Esophagus squamous epithelium (tissue), 5 donors: ENCODE measurements around the gene NOX3. TPM values are rescaled to one million over a fixed set of nuclear protein-coding genes. Genes with fewer than 3 reads are reported as not detected.

Source experiments
- DNase-seq: peaks from one replicate; lab custom pipeline; 2025; lab: John Stamatoyannopoulos, UW
- H3K27ac ChIP-seq, 4 donors: fragments of 200-600 bp; sonication (generic); one replicate each; pipeline ENCODE4 v1.5.1; 2016 to 2019; ENCODE audit warnings: mild to moderate bottlenecking in 1 of 4
- H3K27me3 ChIP-seq, 4 donors: fragments of 200-600 bp; sonication (generic); 1 replicate in 3 of 4; 2 replicates in 1 of 4; pipeline versions ENCODE4 v1.5.1 to v1.6.0; 2017 to 2021; ENCODE audit warnings: antibody characterized with exemption in 1 of 4
- H3K36me3 ChIP-seq, 3 donors: fragments of 200-600 bp; sonication (generic); one replicate each; pipeline ENCODE4 v1.5.1; 2016 to 2019
- H3K4me1 ChIP-seq, 3 donors: fragments of 200-600 bp; sonication (generic); one replicate each; pipeline ENCODE4 v1.5.1; 2017 to 2019
- H3K4me3 ChIP-seq, 4 donors: fragments of 200-600 bp; sonication (generic); 1 replicate in 3 of 4; 2 replicates in 1 of 4; pipeline ENCODE4 v1.5.1; 2016 to 2019; ENCODE audit warnings: mild to moderate bottlenecking in 2 of 4, moderate library complexity in 1 of 4
- H3K9me3 ChIP-seq, 3 donors: fragments of 200-600 bp; sonication (generic); one replicate each; pipeline ENCODE4 v1.5.1; 2016 to 2019
- CTCF ChIP-seq, 6 experiments: fragments of 450-650 bp in 4 of 6; fragments of 200-600 bp in 2 of 6; sonication (generic) in 2 of 6; IDR thresholded peaks; one replicate each; pipeline ENCODE4 v1.5.1; 2016 to 2019; ENCODE audit warnings: antibody characterized with exemption in 6 of 6, mild to moderate bottlenecking in 4 of 6, moderate library complexity in 4 of 6
- POLR2A ChIP-seq, 4 donors: fragments of 450-650 bp; IDR thresholded peaks; one replicate each; pipeline ENCODE4 v1.6.1; 2017; ENCODE audit warnings: antibody characterized with exemption in 4 of 4, mild to moderate bottlenecking in 4 of 4, moderate library complexity in 3 of 4
- WGBS, 2 donors: methylation state at CpG; one replicate each; pipeline ENCODE4 v1.1.5; 2018; 5-methylcytosine and 5-hydroxymethylcytosine counted together
- intact Hi-C: fragments of 100-400 bp; cut with DNase I; formaldehyde crosslinking; loops from one replicate; pipeline ENCODE4 v1.15.0; 2022
- total RNA-seq, 4 donors: library from RNA; depleted of rRNA; stranded (reverse); fragments of >200 nt; gene quantifications; one replicate each; pipeline ENCODE4 v1.1.0, GENCODE V29; 2016
- donor health status: DM: yes; HTN: yes; CAD: no.

Gene NOX3
- total RNA-seq, 4 donors from 2014 or later: not detected

GRCh38 chr6:155406801-155407200 lies 48.8 kb downstream of the NOX3 start:
- 93 to 95% methylated on average over 1 of the region's 1 CpG for WGBS, 2 donors
- Histone ChIP-seq H3K4me1 (no peaks in the 10 kb centered on the region), H3K27me3 (no peaks in the 10 kb centered on the region), H3K36me3 (no peaks in the 10 kb centered on the region), H3K4me3 (no peak overlapping the region), H3K27ac (no peak overlapping the region), H3K9me3 (no peaks in the 10 kb centered on the region)
- intact Hi-C loops: no loop called here
- TF ChIP-seq POLR2A (IDR thresholded peaks at IDR 0.05): no peak
- no peak for TF ChIP-seq CTCF (IDR thresholded peaks at IDR 0.05)
- DNase-seq: no peak

GRCh38 chr6:155404937-155405336 lies 50.7 kb downstream of the NOX3 start:
- WGBS, 2 donors: 44 to 72% methylated on average over 3 of the region's 3 CpGs
- no peaks in the 10 kb centered on the region for H3K27me3 ChIP-seq
- H3K4me3 ChIP-seq: no peak overlapping the region
- H3K9me3 ChIP-seq: no peaks in the 10 kb centered on the region
- no peaks in the 10 kb centered on the region for H3K4me1 ChIP-seq
- TF ChIP-seq CTCF (IDR thresholded peaks at IDR 0.05): no peak
- no peak for TF ChIP-seq POLR2A (IDR thresholded peaks at IDR 0.05)
- intact Hi-C loops: no loop called here
- no peak for DNase-seq
- no peaks in the 10 kb centered on the region for H3K36me3 ChIP-seq
- no peak overlapping the region for H3K27ac ChIP-seq

GRCh38 chr6:155402656-155403304 lies 52.9 kb downstream of the NOX3 start:
- Histone ChIP-seq H3K4me1 (no peaks in the 10 kb centered on the region), H3K36me3 (no peaks in the 10 kb centered on the region), H3K27ac (no peak overlapping the region), H3K27me3 (no peaks in the 10 kb centered on the region), H3K9me3 (no peaks in the 10 kb centered on the region), H3K4me3 (no peak overlapping the region)
- intact Hi-C loops: no loop called here
- DNase-seq: no peak
- 65 to 70% methylated on average over 7 of the region's 7 CpGs for WGBS, 2 donors
- no peak for TF ChIP-seq POLR2A (IDR thresholded peaks at IDR 0.05)
- TF ChIP-seq CTCF (IDR thresholded peaks at IDR 0.05): no peak

GRCh38 chr6:155400654-155400965 lies 55.0 kb downstream of the NOX3 start:
- Histone ChIP-seq H3K9me3 (no peaks in the 10 kb centered on the region), H3K27ac (no peak overlapping the region), H3K4me1 (no peaks in the 10 kb centered on the region), H3K36me3 (no peaks in the 10 kb centered on the region), H3K4me3 (no peak overlapping the region), H3K27me3 (no peaks in the 10 kb centered on the region)
- 76 to 77% methylated on average over 2 of the region's 2 CpGs for WGBS, 2 donors
- no peak for DNase-seq
- TF ChIP-seq CTCF (IDR thresholded peaks at IDR 0.05) (no peak), POLR2A (IDR thresholded peaks at IDR 0.05) (no peak)
- intact Hi-C loops: no loop called here

- intact Hi-C loops: no loop called here
- no peaks in the 10 kb centered on the region for H3K36me3 ChIP-seq
- no peak for DNase-seq
- H3K27me3 ChIP-seq: no peaks in the 10 kb centered on the region
- WGBS, 2 donors: 79 to 89% methylated on average over 13 to 15 of the region's 15 CpGs
- no peak overlapping the region for H3K27ac ChIP-seq
- no peaks in the 10 kb centered on the region for H3K4me1 ChIP-seq
- TF ChIP-seq CTCF (IDR thresholded peaks at IDR 0.05) (no peak), POLR2A (IDR thresholded peaks at IDR 0.05) (no peak)
- no peaks in the 10 kb centered on the region for H3K9me3 ChIP-seq
- H3K4me3 ChIP-seq: no peak overlapping the region
Measured at GRCh38 chr6:155399745-155400653, 55.6 kb downstream of the NOX3 start.
